Daoy (cell line): ENCODE data around the gene ZBTB7C. TPM values are rescaled to one million over a fixed set of nuclear protein-coding genes. Genes with fewer than 3 reads are reported as not detected.
A peak's percentile ranks its signal among the peaks of the same experiment; 100 is the strongest.

Experiments used
- DNase-seq: peaks from one replicate; pipeline ENCODE4 v3.0.0-alpha.2; 2015; ENCODE audit warnings: low read depth
- total RNA-seq: library from RNA; depleted of rRNA; stranded (reverse); fragments of >200 nt; shearing (Covaris generic); gene quantifications from 2 replicates; pipeline ENCODE4 v1.2.3, GENCODE V29; 2014

Gene ZBTB7C
- total RNA-seq, 1 experiment from 2014 or later, result 0.29 TPM

DNA sequence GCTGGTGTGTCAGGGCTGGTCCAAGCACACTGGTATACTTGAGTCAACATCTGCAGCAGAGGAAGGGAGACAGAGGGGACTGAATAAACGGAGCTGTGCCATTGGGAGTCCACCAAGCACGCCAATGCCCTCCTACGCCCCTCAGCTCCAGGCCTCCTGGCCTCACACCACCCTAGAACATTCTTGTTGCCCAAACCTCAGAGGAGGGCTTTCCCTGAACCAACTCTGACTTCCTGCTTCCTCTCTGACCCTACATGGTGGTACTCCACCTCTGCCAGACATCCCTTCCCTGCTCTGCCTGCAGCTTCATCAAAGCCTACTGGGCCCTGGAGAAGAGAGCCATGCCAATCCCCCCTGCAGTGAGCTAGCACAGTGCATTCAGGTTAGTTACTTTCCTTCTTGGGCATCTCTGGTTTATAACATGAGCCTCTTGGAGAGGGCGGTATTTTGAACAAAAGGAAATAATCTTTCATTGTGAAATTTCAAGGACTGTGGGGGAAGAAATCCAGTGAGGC is 54.4 kb downstream of the ZBTB7C start:
- no peak for DNase-seq

DNA sequence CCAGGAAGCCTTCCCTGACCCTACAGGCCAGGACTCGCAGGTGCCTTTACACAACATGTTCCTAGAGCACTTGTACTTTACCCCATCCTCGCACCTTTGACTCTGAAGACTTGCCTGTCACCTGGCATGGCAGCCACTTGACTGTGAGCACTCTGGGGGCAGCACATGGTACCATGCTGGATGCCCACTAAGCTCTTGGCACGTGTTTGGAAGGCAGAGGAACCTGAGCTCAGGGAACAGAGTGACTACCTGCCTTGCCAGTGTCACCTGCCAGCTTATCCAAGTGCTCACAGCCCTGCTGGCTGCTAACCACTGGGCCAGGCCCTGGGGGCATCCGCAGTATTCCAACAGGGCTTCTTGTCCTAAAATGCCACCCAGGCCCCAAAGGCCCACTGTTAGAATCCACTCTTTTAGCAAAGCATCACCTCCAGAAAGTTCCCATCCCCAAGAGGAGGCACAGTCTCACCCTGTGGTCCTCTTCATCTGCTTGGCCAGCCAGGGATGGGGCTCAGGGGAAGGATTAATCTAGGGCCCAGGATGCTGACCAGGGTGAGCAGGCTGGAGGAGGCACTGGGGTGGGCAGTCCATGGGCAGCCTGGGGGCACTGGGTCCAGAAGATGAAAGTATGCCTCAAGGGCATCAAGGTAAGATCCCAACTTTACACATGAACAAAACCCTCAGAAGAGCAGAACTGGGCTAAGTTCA is 57.0 kb downstream of the ZBTB7C start:
- no peak for DNase-seq

DNA sequence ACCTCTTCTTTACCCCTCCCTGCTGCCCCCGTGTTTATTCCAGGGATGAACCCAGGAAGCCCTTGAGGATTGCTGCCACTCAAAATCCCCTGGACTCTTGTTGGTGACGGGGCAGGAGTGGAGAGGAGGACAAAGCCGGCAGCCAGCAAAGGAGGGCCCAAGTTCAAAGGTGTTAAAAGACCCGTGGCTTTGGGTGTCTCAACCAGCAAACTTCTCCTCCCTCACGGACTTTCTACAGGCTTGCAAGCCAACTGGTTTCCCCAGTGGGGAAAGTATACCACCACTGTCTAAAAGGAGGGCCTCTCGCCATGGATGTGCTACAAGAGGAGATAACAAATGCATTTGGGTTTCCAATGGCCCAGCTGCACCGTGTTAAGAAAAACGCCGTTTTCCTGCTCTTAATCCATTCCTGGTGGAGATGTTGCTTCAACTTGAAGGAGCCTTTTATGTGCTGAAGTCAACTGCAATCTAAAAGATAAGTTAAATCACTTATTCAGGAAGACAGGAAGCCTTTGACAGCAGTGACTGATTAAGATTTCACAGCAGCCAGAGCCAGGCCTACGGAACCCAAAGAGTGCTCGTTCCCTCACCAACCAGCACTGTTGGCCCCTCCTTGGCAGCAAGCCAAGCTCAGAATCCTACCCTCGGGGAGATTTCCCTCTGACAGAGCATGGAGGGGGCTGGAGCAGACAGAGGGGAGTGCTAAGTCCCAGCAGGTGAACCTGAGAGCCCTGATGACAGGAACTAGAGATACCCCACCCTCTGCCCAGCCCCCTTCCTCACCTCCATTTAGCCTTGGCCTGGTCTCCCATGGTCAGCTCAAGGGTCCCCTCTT is 57.8 kb downstream of the ZBTB7C start:
- DNase-seq, result no peak

DNA sequence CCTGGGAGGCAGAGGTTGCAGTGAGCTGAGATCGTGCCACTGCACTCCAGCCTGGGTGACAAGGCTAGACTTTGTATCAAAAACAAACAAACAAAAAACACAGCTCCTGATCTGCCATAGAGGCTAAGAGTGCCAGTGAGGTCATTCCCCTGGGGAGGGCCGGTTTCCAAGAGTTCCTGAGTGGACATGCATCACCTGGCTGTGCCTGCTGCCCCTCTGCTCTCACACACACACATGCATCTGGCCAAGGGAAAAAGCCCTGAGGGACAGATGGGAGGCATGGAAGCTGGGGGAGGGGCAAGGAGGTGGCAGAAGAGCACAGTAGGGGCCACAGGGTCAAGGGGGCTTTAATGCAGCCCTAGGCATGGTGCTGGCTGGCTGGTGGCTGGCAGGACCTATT is 60.4 kb downstream of the ZBTB7C start:
- DNase-seq, result no peak

DNA sequence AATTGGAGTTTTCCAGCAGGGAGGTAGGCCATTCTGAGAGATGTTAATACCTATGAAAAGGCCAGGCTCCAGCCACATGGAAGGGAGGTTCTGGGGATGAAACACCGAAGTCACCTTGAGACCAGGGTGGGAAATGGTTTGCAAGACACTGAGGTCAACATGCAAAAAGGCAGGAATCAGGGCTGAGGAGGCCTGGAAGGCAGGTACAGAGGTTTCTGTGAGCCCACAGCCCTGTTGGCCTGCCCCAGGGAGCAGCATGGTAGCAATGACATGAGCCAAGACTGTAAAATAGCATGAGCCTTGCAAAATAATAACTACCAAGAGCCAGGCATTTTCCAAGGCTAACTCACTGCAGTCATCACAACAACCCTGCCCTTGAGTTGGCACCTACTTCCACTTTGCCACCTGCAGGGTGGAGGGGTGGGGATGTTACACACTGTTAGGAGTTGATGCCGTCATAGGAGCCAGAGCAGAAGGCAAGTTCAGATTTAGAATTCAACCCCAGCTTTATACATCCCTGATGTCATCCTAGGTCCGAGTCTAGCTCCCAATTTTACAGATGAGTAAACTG is 61.3 kb downstream of the ZBTB7C start:
- DNase-seq, result no peak

DNA sequence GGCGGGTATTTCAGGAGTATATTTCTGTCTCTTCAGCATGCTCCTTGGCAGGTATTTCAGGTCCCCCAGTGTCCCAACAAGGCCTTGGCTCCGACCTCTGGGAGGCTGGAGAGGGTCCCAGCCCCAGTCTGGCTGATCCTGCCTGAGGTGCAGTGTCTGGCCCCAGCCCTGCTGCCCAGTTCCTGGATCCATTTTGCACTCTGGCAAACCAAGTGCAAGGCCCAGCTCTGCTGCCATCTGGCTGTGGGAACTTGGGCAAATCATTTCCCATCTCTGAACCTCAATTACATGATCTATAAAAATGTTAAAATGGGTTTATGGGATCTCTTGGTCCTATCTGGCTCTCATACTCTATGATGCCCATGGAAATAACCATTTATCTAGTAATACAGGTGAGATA is 63.6 kb downstream of the ZBTB7C start:
- peak; percentile 13 for DNase-seq

DNA sequence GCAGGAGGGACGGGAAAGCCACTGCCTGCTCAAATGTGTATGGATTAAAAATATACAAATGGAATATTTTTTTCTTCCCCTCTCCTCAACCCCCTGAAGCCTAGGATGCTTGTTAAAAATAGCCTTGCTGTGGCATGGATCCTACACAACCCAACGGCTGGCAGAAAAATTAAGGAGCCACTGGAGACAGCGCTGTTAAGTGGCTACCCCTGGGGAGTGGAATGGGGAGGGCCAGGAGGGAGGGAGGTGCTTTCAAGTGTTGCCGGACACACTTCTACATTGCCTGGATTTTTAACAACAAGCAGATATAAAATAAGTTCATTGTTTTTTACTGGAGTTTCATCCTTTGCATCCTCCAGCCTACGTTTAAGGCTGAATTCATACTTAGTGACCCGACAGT is 66.6 kb downstream of the ZBTB7C start:
- no peak for DNase-seq

DNA sequence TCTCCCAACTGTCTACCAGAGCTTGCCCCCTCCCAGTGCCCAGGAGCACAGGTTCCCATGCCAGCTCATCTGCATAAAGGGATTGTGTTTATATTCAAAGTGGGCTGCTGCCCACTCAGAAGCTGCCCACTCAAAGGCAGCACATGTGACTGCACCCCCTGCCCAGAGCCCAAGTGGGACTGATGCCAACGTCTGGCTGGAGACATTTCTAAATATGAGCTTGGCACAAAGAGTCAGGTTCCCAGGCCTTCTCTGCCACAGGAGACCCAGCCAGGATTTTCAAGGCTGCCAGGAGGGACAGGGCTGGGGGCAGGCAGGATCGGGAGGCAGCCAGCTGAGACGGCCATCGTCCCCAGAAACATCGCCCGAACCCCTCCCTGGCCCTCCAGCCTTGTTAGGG is 67.1 kb downstream of the ZBTB7C start:
- DNase-seq, result no peak

DNA sequence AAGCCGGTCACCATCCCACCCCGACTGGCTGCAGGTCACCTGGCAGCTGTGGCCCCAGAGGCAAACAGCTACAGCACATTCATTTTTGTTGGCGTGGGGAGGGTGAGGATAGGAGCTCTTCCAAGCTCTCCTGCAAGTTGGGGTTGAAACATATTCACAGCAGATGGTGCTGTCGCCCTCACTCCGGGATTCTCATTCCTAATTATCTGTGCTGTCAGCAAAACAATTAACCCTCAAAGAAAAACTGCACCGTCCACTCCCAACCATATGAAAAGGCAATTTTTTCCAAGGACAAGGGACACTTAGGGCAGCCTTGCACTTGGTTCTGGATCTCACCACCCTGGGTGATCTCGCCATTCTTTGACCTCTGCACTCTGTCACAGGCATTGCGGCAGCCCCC is 68.6 kb downstream of the ZBTB7C start:
- no peak for DNase-seq

DNA sequence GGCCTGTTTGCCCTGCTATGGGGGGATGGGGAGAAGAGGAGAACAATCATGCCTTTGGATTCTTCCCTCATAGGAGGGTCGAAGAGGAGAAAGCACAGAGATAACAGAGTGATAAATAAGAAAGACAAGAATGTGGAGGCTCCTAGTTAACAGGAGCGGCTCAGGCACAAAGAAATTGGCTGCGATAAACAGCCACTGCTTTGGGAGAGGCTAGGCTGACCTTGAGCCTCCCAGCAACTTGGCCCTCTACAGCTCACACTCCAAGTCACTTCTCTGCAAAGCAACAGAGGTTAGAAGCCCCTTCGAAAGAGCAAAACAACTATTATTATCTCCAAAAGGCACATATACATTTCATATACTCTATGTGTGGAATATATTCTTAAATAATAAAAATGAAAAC is 69.5 kb downstream of the ZBTB7C start:
- DNase-seq, result no peak

DNA sequence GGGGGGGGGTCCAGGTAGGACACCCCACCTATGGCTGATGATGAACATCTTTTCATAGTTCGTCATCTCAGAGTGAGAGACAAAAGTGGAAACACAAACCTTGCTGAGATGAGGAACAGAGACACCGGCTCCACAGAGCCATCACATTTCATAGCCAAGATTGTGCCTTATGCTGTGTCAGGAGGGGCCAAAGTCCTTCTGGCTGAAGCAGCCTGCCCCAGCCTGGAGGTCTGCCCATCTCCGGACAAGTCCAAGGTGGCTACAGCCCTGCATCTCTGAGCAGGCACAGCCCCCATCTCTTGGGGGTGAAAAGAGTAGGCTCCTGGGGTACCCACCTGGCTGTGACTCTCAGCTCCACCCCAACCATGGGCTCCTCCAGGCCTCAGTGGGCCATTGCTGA is 70.3 kb downstream of the ZBTB7C start:
- no peak for DNase-seq

DNA sequence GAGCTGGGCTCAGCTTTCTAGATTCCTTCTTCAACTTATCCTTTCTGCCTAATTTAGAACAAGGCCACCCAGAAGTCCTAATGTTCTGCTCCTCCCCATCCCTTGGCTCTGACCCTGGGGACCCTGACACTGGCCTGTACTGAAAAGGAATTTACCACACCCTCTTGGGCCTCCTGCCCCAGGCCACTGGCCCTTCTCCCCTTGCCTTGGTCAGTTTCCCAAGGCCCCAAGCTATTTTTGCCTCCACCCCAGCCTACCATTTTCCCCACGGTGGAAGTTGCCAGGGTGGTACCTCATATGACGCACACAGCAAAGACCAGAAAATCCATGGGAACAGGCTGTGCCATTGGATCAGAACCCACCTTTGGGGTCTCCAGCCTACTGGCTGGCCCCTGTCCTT is 72.1 kb downstream of the ZBTB7C start:
- no peak for DNase-seq

DNA sequence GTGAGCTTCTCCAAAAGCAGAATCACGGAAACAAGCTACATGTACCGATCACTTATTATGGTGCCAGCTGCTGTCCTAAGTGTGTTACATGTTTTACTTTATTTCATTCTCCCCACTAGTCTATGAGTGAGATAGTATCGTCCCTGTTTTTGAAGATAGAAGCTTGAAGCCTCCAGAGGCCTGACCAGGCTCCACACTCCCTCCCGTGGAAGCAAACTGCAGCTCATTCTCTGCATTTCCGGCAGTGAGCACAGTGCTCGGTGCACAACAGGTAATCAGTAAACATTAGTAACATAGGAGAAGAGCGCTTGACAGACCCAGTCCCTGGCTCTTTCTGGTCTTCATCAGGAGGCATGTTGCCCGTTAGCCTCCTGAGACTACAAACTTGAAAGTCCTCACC is 72.9 kb downstream of the ZBTB7C start:
- DNase-seq, result no peak

DNA sequence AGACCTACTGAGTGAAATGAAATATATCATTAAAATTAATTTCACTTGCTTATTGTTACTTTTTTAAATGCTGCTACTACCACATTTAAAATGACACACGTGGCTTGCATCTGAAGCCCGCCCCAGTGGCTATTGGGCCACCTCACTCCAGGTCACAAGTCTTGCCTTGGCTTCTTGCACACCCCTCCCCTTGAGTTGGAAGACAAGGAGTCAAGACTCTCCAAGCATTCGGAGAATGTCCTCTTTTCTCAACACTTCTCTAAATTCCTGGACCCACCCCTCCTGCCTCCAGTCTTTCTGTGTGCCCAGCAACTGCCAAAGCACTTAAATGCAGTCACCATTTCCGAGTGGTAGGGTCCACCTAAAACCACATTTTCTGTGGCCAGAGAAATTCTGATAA is 73.4 kb downstream of the ZBTB7C start:
- no peak for DNase-seq

DNA sequence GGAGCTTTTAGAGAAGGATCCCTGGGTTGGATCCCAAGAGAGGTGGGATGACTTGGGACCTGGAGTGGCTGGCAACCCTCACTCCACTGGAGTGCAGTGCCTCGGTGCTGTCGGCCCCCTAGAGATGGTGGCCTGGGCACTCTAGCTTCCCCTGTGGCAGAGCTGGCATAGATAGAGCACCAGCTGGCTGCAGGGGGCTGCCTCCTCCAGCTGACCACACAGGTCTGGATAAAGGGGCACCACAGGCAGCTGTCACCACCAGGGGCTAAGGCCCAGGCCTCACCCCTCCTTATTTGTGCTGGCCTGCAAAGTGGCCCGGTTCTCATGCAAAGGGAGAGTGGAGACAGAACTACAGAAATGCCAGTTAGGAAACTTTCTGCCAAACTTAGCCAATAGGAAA is 74.3 kb downstream of the ZBTB7C start:
- DNase-seq, result no peak

DNA sequence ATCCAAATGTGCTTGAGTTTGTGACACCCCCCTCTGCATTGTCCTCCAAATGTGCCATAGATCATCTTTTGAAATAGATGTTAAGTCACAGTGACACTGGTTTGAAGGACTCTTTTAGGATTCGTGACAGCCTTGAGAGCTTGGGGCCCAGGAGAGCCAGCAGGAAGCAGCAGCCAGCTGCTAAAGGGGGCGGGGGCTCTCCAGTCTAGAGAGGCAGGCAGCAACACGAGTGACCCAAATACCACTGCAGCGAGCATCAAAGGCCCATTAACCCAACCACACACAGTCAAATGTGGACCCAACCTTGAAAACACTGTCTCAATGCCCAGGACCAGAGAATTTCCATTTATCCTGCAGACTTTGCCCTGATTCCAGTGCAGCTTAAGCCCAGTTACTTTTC is 75.6 kb downstream of the ZBTB7C start:
- no peak for DNase-seq

DNA sequence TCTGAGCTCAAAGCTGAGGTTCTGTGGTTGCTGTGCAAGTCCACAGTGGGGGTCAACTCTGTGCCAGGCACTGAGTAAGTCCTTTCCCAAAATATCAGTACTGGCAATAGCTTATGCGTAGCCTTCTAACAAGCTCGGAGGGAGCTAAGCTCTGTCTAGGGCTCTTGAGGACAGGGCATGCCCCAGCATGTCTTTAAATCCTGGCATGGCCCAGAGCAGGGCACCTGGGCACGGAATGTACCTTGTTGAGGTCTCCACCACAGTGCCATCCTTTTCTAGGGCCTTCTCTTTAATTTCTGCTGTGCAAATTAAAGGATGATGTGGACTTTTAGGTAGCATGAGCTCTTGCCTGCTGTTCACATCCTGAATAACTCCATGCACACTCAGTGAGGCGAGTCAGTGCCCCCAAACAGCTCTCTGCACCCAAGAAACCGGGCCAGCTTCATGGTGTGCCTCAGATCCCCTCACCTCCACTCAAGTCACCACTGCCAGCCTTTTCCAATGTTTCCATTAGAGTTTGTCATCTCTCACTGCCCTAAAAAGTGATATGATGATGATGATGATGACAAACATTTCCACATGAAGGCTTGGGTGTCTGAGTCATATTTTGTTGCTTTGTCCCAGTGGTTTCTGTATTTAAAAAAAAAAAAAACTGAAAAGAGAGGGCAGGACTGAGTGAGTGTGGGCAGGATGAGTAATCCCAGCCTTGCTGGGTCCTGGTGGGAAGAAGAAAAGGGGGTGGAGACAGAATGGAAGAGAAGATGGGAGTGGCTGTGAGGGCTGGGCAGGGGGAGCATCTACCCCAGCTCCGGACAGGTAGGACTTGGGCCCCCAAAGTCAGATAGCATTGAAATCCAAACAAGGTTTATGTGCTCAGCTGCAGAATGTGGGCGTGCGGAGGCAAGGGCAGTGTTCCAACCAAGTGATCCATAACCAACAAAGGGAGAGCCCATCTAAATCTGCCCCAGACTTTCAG is 78.9 kb downstream of the ZBTB7C start:
- DNase-seq, result peak; percentile 83

DNA sequence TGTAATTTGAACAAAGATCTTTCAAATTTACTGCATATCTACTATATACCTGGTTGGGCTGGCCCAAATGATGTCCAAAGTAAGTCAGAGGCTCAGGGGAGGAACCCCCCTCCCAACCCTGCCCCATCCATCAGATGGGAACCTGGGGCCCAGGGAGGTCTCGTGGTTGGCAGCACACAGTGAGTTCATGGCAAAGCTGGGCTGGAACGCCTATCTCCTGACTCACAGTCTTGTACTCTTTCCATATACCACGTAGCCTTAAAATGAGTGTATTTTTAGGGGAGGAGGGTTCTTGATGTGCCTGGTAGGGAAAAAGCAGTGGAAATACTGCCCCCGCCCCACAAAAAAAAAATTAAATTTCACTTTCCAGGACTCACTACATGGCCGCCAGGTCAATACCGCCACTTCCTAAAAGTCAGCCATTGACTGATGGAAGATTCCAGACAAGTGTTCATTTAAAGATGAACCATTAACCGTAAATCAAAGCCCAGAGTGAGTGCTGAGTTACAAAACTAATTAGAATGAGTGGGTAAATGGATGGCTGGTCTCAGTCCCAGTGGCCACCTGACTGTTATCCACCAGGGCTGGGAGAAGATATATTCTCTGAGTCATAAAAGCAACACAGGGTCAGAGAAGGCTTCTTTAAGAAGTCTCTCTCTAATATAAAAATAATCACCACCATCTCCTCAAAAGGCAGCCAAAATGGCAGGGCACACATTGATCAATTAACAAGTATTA is 80.5 kb downstream of the ZBTB7C start:
- DNase-seq, result peak; percentile 79

DNA sequence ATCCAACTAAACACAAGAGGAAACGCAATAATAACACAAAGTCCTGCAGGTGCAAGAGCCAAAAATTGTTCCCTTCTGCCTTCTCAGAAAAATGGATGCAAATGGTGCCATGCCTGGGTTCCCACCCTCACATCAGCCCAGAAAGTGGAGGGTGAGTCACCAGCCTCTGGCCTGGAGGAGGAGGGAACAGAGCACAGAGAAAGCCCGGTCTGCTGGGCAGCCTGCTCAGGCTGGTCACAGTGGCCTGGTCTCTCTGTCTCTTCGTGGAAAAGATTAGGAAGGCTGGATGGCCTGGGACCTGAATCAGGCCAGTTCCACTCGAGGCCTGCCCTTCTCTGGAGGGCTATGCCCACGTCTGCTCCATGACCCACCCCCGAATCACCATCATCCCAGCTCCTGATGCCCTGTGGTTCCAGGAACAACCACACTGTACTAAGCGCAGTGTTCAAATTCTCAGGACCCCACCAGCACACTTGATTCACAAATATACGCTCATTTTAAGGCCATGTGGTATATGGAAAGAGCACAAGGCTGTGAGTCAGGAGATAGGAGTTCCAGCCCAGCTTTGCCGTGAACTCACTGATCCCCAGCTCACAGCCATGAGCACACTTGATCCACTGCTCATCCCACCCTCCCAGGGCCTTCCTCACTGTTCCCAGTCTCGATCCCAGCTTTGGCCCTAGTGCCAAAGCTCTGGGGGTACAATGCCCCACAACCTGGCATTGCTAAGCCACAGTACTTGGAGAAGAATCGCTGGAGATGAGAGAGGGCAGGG is 82.1 kb downstream of the ZBTB7C start:
- DNase-seq, result peak; percentile 73

DNA sequence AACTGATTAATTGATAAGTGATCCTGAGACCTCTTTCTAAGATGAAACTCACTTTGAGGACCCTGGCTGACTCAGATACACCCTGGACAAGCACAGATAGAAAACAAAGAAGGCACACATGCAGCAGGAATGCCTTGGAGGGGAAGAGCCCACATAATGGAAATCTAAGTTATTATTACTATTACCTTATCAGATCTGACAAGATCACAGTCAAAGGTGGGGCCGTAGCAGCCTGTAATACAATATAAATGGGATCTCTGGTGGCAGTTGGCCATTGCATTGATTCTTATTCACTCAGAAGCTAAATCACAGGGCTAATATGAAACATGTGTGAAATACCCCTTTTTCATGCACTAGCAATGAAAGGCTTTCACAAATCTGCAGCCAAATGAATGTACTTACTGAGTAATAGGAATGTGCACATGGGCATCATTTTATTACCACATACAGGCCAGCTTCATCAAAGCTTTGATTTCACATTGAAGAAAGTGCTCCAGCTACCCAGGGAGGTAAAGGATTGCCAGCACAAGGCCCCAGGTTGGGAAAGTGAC is 84.0 kb downstream of the ZBTB7C start:
- no peak for DNase-seq
